GM12873 (cell line): ENCODE data around the gene VWC2.

Experiments used
- CTCF ChIP-seq: IDR thresholded peaks from 2 replicates; pipeline ENCODE4 v1.5.1; 2012; ENCODE audit warnings: low read depth, mild to moderate bottlenecking, moderate library complexity, low read length, control low read depth; ENCODE audit not compliant: insufficient read depth; ENCODE audit errors: missing control alignments

Gene VWC2

GRCh38 chr7:49911909-49912308, 138.5 kb downstream of the VWC2 start:
- no peak for TF ChIP-seq CTCF

- TF ChIP-seq CTCF, result no peak
Observed at GRCh38 chr7:49926720-49927119, 153.3 kb downstream of the VWC2 start.

GRCh38 chr7:49927631-49928030, 154.2 kb downstream of the VWC2 start:
- TF ChIP-seq CTCF, result no peak

GRCh38 chr7:49928787-49929186, 155.3 kb downstream of the VWC2 start:
- TF ChIP-seq CTCF, result no peak

GRCh38 chr7:49931627-49932026, 158.2 kb downstream of the VWC2 start:
- no peak for TF ChIP-seq CTCF

GRCh38 chr7:49937608-49938007, 164.2 kb downstream of the VWC2 start:
- TF ChIP-seq CTCF, result no peak
